Stimulated activated CD4-positive, alpha-beta T cell treated with anti-CD3 and anti-CD28 coated beads, Interleukin-4, amount 100 ng/mL, for 4 hours (primary cell): ENCODE data around the gene GZMB.
A peak's percentile ranks its signal among the peaks of the same experiment; 100 is the strongest.
"Not testable (repeated sequence)": the region's sequence is repeated elsewhere in the genome, so short reads cannot be mapped to it uniquely, and the experiment has no call there.

Experiments used
- DNase-seq, 2 experiments: peaks; one replicate each; pipeline ENCODE4 v3.0.0-alpha.2; 2020

Gene GZMB

GRCh38 chr14:24634158-24634557 is at the start of gene GZMB:
Gene GZMB (minus strand): TSS chr14:24634190. CDS start chr14:24634160, 30 bp downstream.
- DNase-seq, result peak in 1 of 2 experiments; percentile 65

GRCh38 chr14:24681056-24681455 is 47.1 kb upstream of the GZMB start:
- no peak for DNase-seq

DNA sequence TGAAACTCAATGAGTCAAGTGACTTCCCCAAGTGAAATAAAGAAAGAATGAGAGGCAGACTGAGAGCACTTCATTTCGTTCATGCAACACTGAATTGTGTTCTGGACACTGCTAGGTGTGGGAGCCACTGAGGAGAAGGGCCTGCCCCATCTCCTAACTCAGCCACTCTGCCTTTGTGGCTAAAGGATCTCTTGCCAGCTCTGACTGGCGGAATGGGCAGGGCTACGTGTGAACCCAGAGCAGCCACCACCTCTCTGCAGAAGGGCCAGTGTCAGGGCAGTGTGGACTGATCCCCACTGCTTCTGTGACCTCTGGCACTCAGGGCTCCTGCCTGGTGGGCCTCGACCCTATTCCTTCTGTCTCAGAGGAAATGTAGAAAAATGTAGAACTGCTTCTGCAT is 46.5 kb upstream of the GZMB start:
- DNase-seq, result no peak

DNA sequence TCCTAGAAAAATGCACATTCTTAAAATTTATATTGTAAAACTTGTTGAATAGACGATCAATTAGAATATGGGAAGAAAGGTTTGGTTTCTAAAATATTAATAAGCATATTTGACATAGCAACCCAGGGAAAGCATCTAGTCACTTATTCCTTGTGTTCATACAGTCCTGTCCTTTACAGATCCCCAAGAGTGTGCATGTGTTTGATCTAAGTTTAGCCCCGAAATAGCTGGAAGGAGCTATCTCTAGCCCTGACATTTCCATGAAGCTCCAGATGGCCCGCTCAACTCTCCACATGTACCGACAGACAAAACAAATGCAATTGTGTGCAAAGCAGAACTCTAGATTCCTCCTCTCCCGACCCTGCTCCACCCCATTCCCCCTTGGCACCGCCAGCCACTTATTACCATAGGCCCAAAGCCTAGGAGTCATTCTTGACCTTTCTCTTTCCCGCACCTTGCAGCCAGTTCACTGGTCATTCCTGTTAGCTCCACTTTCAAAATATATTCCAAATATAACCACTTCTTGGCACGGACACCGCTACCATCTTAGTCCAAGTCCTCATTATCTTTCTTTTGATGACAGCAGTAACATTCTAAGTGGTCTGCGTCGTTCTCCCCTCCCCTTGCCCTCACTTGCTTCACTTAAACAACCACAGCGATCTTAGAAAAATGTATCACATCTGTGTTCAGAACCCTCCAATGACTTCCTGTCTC is 45.4 kb upstream of the GZMB start:
- DNase-seq, result no peak

GRCh38 chr14:24678801-24679247 is 44.8 kb upstream of the GZMB start:
- peak; percentile 55 to 77 for DNase-seq

GRCh38 chr14:24677956-24678355 is 44.0 kb upstream of the GZMB start:
- no peak for DNase-seq

DNA sequence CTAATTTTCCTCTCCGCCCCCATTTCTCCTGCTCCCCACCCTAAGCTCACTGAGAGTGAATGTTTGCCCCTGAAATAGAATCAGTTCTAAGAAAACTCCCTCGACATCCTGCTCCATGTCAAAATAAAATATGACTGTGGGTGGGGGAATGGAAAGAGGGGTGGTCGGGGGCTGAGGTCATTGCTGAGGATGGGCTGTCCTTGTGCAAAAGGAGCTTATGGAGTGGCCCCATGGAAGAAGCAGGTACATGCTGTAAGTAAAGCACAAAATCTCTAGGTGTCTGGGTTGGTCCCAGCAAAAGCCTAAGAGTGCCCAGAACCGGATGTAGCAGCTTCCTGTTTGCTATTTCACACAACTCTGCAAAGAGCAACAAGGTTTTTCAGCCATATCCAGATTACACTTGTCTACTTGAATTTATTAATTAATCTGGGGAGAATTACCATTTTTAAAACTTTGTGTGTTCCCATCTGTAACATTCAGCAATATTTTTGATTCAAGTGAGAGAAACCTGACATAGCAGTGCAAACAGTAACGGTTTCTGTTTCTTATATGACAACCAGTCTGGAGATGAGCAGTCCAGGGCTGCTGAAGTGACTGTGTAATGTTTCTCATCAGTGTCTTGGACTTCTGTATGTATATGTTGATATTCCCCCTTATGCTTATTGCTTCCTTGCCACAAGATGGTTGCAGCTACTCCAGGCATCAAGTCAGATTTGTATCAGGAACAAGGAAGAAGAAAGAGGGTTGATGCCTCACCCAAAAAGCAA is 40.4 kb upstream of the GZMB start:
- peak in 1 of 2 experiments; percentile 45 for DNase-seq

GRCh38 chr14:24673534-24674203 is 39.7 kb upstream of the GZMB start:
- DNase-seq, result peak; percentile 33 to 79

GRCh38 chr14:24673059-24673458 is 39.1 kb upstream of the GZMB start:
- DNase-seq, result no peak

DNA sequence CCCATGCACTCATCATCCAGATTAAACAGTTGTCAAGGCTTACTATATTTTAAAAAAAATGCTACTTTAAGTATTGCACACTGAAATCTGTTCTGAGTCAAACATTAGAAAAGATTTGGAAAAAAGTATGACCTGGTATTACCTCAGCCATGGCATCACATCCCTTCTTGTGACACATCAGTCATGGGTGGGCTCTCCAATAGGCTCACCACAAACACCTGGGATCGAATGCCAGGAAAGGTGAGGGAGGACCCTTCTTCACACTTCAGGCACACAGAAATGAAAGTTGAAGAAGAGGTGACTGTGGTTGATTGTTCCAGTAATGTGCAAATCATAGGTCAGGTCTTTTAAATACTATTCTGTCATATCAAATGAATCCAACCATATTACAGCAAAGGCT is 36.6 kb upstream of the GZMB start:
- DNase-seq, result no peak

DNA sequence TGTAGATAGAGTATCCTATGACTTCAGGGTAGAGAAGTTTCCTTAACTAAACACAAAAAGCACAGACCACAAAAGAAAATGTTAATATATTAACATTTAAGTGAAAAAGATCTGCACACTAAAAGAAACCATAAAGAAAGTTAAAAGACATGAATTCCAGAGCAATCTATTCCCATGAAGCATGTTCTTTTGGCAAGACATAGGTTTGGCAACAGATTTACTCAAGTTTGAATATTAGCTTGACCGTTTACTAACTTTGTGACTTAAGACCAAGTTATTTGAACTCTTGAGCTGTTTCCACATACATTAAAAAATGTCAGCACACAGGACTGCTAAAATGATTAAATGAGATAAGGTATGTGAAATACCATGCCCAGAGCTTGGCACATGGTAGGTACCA is 35.7 kb upstream of the GZMB start:
- no peak for DNase-seq

DNA sequence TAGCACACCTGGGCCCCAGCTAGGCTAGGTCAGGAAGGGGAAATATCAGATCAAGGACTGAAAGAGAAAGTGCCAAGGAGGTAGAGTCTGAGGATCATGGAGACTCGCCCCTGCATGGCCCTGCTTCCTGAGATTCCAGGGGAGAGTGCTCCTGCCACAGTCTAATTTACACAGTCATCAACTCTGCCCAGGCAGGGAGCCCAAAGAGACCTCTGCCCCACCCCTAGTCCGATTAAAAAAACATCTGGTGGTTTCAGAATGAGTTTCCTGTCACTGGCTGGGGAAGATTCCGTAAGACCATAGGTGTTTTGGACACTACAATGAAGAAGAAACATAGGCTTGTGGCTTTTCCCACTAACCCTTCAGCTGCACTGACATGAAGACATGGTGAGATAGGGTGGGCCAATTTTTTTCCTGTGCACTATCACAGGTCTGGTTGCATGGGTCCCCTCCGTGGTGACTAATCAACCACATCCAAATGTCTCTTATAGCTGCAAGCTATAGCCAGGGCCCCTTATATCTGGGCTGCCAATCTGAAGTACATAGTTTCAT is 31.5 kb upstream of the GZMB start:
- DNase-seq, result peak in 1 of 2 experiments; percentile 12

DNA sequence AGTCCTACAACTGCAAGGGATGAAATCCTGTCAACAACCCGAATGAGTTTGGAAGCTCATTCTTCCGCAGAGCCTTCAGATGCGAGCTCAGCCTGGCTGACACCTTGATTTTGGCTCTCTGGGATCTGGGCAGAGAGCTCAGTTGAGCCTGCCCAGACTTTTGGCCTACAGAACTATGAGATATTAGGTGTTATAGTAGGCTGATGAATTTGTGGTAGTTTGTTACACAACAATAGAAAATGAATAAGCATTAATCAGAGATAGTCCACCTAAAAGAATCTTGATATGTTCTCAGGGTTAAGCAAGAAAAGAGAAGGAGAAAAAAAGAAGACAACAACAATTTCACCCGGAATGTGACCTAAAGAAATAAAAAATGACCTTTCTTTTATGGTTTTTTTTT is 30.4 kb upstream of the GZMB start:
- no peak for DNase-seq

- DNase-seq, result no peak
These were observed 28.8 kb upstream of the GZMB start for GRCh38 chr14:24662753-24663152.

DNA sequence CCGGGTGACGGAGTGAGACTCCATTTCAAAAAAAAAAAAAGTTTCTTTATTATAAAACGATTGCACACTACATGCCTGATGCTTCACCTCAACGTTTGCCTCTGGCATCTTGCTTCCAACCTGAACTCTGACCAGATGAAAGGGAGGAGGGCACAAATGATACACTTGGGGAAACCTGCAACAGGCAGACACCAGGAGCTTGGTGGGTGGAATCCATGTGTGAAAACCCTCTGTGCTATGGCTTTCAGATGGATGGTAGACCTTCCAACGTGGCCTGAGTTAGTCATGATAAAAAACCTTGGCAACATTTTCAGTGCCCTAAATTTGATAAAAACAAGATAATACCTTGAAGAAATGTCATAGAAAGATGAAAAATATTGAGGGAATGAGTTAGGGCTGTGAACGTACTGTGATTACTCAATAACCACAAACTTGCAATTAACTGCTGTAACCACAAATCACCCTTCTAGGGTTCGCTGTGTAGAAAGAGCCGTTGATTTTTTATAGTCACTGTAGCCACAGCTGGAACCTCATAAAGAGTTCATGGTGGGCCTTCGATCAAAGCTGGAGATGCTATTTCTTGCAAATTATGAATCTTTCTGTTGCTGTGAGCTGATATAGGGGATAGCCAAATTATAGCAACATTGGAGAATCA is 26.1 kb upstream of the GZMB start:
- DNase-seq, result no peak

- not testable (repeated sequence) for DNase-seq
These were observed 14.4 kb upstream of the GZMB start for GRCh38 chr14:24648361-24648760.

- DNase-seq, result no peak
These were observed 5.9 kb upstream of the GZMB start for GRCh38 chr14:24639905-24640304.

DNA sequence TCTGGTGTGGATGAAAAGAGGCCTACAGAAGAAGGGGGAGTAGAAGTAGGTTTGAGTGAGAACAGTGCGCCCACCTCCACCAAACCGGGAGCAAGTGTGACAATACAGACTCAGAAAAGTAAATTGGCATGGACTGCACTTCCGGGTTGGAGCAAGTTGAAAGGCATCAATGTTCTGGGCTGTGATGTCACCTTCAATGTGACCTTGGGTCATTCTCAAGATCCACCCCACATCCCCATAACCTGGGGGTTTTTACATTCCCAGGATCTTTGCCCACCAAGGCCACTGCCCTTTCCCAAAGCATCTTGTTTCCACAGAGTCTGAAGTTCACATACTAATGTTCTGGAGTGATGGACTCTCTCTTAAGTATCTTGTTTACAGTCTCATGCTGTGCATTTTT is 5.3 kb upstream of the GZMB start:
- DNase-seq, result no peak

DNA sequence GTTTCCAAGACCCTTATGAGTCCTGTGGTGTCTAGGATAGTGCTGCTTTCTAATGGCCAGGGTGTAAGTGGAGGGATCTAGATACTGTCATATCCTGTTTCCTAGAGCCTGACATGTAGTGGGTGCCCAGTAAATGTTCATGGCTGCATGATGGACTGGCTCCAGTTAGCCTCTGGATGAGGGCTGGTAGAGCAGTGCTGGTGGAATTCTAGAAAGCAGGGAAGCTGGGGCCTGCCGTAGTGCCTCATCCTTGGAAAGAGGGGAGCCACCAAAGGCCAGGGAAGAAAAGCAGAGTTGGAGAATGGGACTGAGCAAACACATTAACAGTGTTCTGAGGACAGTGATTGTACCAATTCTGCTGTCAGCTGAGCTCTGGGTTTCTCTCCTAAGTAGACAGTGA is 637 bp downstream of the GZMB start:
- DNase-seq, result no peak

GRCh38 chr14:24632761-24633160 is 1.2 kb downstream of the GZMB start:
- no peak for DNase-seq

DNA sequence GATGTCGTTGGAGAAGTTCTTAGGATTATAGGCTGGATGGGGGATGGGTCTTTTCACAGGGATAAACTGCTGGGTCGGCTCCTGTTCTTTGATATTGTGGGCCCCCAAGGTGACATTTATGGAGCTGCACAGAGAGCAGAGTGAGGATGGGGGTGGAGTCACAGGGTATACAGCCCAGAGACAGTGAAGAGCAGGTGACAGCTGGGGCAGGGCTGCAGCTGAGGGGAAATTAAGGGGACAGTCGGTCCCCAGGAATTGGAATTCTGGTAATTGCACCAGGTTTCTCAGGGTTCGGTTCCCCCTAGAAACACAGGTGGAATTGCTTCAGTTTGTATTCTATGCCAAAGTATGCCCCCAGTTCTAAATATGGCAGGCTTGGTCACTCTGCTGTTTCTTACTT is 1.7 kb downstream of the GZMB start:
- DNase-seq, result no peak

- DNase-seq, result no peak
These were observed 2.1 kb downstream of the GZMB start for GRCh38 chr14:24631749-24632335.
